GM19025 (cell line): ENCODE data around the gene SLC6A18.
"Not testable (repeated sequence)": the region's sequence is repeated elsewhere in the genome, so short reads cannot be mapped to it uniquely, and the experiment has no call there.

Experiments
- ATAC-seq: cut with Tn5 transposase; IDR thresholded peaks from one replicate; pipeline ENCODE4 v1.9.1; 2021; ENCODE audit warnings: mild to moderate bottlenecking, low read depth, moderate library complexity; ENCODE audit not compliant: unreplicated experiment

The SLC6A18 gene

DNA sequence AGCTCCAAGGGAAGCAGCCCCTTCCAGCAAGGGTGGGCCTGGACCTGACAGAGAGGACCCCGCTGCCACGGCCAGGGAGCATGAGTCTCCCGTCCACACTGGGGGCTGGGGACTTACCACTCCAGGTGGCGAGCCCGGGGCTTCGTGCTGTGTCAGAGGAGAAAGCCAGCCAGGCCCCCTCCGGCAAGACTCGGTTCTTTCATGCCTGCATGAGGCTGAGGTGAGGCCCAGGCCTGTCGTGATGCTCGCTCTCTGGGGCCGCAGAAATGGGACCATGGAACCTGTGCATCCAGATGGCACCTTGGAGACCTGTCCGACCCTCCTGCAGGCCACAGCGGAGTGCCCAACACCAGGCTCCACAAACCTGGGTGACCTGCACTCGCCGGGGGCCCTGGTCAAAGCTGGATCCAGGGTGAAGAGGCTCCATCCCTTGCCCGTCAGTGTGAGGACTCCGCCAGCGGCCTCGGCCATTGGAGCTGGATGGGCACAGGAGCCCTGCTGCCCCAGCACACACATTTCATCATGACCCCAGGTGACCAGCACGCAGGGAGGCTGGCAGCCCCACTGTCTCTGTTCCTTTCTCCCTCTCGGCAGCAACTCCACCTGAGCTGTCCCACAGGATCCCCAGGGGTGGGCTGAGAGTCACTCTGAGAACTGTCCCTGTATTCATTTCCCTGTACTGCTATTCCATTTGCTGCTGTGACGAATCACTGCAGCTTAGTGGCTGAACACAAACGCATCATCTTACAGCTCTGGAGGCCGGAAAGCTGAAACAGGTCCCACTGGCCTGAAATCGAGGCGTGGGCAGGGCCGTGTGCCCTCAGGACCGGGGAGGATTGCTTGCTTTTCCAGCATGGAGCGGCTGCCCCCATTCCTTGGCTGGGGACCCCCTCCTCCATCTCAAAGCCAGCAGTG, 24.4 kb downstream of the SLC6A18 start:
- no peak for ATAC-seq

DNA sequence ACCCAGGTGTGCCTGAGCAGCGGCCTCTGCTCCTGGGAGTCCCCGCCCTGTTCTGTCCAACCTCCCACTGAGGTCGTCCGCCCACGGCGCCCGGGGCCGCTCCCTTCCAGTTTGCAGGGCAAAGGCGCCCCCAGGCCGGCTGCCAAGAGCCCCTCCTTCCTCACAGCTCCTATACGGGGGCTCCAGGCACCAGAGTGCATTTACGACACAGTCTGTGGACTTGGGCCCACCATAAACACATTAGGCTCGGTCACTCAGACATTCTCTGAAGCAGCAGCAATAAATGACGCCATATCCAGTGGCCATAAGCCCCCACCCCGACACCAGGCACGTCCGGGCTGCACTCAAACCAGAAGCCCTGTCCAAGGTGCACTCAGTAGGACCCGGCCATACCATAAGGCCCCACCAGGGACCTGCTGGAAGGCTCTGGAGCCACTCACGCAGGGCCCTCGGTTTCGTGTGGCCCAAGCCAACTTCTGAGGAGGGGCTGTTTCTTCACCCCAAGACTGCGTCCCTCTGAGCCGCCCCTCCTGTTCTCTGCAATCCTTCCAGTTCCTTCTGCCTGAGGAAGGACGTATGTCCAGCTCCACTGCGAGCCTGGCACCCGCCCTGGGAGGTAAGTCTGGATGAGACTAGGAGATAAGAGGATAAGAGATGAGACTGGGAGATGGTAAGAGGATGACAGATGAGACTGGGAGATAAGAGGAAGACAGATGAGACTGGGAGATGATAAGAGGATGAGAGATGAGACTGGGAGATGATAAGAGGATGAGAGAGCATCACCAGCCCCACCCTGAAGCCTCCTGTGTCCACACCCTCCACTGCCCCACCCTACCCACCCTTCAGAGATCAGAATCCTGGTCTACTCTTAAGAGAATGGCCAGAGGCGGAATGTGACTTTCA, 26.7 kb downstream of the SLC6A18 start:
- no peak for ATAC-seq

DNA sequence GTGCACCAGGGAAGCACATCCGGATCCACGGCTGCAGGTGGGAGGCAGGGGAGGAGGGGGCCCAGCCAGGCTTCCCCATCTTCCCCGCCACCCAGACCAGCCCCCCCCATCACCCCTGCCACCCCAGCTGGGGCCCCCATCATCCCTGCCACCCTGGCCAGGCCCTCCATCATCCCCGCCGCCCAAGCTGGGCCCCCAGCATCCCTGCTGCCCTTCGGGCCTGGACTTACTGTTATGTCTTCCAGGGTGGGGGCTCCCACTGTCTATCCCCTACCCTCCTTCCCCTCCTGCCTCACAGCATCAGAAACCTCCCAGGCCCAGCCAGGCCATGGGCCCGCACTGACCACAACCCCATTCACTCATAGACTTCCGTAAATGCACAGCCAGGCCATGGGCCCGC, 27.5 kb downstream of the SLC6A18 start:
- ATAC-seq, result no peak

DNA sequence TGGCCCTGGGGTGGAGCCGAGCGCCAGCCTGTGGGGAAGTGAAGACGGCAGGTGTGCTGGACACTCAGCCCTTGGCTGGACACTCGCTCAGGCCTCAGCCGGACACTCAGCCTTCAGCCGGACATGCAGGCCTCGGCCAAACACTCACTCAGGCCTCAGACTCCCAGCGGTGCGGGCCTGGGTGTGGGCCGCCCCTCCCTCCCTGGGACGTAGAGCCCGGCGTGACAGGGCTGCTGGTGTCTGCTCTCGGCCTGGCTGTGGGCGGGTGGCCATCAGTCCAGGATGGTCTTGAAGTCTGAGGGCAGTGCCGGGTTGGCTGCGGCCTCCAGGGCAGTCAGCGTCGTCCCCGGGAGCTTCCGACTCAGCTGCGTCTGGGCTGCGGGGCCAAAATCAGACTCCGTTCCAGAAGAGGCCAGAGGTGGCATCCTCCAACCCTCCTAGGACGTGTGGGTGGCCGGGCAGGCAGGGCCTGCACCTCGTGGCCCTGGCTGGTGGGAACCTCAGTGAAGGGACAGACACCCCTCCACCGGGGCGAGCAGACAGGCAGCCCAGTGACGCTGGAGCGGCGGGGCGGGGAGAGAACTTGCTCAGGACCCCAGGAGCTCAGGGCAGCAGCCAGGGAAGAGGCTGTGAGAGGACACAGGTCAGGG, 28.4 kb downstream of the SLC6A18 start:
- no peak for ATAC-seq

DNA sequence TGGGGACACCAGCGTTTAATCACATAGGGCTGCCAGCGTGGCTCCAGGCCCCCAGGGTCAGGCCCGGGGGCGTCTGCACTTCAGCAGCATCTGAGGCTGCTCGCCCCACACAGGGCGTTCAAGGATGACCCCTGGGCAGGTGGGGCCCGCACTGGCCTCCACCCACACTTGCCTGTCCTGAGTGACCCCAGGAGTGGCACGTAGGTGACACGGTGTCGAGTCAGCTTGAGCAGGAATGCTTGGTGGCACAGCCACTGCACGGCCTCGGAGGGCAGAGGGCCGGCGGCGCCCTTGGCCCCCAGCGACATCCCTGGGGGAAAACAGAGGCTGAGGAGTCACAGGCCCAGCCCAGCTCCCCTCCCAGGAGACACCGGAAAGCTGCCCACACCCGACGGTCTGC, 29.0 kb downstream of the SLC6A18 start:
- ATAC-seq, result no peak

DNA sequence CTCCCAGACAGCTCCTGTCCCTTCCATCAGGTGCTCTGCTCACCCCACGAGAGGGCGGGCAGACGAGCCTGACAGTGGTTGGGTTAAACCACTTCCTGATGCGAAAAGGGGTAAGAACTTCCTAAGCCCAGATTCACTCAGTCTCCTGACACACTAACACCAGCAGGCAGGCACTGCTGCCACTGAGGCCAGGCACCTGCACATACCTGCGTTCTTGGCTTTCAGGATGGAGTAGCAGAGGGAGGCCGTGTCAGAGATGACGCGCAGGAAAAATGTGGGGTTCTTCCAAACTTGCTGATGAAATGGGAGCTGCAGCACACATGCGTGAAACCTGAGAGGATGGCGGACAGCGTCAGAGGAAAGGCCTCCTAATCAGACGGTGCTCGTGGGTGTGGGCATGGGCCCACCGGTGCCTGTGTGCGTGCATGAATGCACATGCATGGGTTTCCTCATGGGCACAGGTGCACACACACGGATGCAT, 29.9 kb downstream of the SLC6A18 start:
- ATAC-seq, result no peak

DNA sequence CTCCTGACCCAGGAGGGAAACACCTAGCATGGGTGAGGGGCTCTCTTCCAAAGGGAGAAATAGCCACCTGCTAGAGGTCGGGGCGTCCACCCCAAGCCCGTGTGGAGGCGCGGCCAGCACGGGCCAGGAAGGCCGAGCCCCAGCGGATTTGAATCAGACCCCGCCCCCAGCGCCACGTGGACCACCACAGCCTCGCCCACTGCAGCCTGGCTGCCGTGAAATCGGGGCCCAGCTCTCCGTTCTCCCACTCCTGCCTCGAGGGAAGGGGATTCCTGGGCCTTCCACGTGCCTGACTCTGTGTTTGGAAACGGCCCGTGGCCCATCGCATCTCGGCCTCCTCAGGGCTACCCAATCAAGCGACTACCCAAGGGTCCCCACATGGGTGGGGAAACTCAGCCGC, 31.6 kb downstream of the SLC6A18 start:
- no peak for ATAC-seq

DNA sequence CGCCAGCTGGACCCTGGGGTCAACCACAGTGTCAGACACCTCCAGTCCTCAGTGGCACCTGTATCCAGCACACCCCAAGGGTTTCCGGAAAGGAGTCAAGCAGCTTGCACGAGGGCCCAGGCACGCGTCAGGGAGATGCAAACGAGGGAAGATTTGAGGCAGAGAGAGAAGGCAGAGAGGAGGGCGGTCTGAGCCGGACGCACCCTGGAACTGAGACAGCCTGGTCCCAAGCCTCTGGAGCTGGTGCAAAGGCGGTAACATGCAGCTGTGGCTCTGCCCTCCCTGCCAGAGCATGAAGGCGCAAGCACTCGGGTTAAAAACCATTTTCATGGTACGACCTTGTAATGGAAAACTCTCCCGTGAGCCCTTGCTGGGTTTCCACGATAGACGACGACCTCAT, 32.2 kb downstream of the SLC6A18 start:
- no peak for ATAC-seq

DNA sequence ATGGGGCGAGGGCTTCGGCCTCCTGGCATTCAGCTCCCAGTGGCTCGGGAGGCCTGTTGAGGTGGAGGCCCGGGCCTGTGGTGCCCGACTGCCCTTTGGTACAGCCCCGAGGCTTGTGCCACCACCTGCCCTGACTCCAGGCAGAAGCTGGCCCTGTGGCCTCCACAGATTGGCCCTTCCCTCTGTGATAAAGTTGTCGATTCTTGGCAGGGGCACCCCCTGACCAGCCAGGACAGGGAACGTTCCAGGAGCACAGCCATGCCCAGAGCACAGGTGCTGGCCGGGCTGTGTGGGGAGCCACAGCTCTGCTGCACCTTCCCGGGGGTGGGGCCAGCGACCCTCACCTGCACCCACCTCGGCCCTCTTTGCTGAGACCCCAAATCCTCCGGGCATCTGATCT, 32.7 kb downstream of the SLC6A18 start:
- no peak for ATAC-seq

DNA sequence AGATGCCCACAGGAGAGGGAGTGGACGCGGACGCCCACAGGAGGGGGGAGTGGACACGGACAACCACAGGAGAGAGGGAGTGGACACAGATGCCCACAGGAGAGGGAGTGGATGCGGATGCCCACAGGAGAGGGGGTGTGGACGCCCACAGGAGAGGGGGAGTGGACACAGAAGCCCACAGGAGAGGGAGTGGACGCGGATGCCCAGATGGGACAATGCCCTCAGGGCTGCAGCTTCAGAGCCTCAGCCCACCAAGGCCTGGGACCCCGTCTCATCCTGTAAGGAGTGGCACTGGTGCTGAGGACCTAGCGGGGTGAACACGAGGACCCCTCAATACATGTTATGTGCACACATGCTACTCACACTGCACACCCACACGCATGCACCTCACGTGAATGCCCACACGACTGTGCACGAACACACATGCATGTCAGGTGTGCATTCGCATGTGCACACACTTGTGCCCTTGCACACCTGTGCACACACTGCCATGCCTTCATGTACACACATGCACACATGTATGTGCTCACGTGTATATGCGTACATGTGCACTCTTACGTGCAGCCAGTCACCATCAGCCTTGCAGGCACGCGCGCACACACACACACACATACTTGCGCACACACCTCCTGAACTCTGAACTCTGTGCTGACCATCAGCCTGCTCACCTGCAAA, 34.8 kb downstream of the SLC6A18 start:
- ATAC-seq, result no peak

DNA sequence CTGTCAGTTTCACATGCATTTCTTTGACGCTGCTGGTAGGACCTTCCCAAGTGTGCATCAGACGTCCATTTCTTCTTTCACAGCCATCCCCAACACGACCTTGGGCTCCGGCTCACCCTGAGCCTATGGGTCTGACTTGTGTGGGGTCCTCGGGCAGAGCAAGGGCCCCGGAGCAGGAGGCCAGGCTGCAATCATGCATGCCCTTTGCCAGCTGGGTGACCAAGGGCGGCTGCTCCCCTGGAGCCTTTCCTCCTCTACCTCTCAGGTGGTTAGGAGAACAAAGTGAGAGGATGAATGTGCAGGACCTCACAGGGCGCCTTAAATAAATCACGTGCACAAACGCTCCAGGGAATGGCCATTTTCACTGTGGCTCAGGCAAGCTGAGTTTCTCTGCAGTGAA, 36.5 kb downstream of the SLC6A18 start:
- ATAC-seq, result no peak

DNA sequence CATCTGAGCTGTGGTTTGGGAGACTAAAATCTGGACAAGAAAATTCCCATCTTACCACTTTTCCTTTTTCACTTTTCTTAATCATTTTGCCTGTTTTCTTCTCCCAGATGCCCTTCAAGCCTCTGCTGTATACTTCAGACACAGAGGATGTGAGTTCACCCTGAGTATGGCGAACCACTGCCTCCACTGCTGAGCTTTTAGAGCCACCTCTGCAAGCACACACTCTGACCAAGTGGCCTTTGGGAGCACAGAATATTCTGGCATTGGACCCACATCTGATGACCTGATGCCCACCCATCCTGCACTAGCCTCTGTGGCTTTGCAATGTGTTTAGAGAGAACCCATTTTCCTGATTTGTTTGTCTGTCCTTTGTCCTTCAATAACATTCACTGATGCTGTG, 37.2 kb downstream of the SLC6A18 start:
- ATAC-seq, result no peak

DNA sequence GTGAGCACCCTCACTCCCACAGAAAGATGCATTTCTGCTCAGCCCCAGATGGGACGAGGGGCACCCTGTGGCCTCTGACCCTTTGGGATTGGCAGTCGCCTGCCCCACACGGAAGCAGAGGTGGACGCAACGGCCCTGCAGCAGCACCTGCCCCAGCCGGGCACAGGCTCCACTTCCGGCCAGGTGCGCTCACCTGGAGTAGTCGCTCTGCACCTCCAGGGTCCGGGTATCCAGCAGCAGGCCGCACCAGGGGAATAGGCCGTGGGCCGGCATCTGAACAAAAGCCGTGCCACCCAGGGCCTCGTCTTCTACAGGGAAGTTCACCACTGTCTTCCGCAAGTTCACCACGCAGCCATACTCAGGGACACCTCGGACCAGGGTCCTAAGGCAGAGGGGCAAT, 39.0 kb downstream of the SLC6A18 start:
- ATAC-seq, result no peak

DNA sequence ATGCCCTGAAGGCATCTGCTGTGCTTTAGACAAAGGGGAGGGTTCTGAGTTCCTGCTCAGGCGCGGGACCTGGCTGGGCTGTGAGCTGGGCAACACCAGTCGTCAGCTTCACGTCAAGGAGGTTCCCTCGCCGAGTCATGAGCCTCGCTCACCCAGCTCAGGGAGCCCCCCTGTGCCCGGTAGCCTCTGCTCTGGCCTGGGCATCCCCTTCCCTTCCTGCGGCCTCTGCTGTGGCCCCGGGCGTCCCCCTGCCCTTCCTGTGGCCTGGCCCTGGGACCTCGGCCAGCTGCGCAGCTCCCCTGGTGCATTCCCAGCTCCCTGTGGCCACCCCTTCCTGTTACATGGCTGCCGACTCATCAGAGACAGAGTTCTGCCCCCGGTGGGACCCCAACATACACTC, 39.8 kb downstream of the SLC6A18 start:
- ATAC-seq, result no peak

DNA sequence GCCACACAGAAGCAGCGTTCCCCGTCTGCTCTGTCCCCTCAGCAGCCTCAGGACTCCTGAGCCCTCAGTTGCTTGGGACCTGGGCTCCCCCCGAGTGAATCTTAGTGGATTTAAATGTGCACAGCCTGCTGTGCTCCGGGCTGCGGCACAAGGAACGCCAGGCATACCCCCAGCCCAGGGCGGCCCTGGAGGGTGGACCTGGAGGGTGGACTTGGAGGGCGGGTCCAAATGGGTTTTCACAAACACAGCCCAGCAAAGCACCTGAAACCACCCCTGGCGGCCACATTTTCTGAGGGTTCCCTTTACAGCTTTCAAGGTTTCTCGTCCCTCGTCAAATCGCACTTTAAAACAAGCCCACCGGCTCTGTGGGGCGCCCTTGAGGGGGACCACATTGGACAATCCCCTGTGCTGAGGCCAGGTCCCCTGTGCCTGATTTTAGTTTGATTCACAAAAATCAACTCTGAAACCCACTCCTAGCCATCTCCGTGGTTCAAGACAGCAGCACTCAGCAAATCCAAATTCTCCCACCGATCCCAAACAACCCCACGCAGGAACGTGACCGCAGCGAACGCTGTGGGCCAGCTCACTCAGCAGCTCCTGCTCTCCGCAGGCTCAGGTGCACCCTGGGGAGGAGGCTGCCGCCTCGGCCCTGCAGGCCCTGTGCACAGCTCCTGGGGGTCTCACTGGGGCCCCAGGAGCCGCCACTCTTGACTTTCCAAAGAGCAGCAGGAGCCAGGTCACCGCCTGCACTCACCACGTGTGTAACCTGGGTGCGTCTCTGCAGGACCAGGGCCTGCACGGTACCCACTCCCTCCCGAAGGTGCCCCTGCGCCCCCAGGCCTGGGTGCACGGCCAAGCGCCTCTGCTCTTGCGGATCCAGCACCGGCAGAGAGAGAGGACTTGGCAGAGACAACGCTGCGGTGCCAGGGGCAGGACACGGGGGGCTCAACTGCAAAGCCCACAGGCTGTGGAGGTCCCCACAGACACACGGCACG, 40.6 kb downstream of the SLC6A18 start:
- ATAC-seq, result no peak

DNA sequence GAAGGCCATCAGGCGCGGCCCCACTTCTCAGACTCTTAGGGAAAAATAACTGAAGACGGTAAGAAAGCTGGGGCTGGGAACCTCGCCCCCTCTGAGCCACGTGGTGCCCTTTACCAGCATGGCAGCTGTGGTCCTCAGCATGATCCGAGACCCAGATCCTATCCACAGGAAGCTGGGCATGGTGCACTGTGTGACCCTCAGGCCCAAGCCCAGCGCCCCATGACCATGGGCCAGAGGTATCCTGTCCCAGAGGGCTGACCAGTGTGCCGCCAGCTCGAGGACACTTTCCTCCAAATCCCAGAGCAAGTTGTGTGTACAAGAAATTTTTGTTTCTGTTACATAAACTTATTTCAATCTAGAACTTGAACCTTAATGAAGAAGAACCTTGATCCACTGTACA, 41.6 kb downstream of the SLC6A18 start:
- no peak for ATAC-seq

DNA sequence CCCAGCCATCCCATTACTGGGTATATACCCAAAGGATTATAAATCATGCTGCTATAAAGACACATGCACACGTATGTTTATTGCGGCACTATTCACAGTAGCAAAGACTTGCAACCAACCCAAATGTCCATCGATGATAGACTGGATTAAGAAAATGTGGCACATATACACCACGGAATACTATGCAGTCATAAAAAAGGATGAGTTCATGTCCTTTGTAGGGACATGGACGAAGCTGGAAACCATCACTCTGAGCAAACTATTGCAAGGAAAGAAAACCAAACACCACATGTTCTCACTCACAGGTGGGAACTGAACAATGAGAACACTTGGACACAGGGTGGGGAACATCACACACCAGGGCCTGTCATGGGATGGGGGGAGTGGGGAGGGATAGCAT, 42.3 kb downstream of the SLC6A18 start:
- not testable (repeated sequence) for ATAC-seq

DNA sequence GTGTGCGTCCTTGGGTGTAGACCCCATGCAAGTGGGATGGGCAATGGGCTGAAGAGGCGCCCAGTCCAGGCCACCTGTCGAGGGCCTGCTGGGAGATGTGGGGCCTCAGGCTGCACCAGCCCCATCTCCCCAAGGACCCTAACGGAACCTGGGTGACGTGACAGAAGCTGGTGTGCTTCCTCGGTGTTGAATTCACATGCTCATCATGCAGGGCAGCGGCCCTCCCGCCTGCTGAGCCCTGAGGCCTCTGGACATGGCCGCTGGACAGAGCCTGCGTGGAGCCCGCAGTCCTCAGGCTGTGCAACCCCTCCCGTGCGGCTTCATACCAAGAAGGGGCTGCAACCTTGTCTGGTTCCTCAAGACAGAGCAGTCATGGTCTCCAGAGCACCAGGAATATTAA, 42.9 kb downstream of the SLC6A18 start:
- ATAC-seq, result no peak

DNA sequence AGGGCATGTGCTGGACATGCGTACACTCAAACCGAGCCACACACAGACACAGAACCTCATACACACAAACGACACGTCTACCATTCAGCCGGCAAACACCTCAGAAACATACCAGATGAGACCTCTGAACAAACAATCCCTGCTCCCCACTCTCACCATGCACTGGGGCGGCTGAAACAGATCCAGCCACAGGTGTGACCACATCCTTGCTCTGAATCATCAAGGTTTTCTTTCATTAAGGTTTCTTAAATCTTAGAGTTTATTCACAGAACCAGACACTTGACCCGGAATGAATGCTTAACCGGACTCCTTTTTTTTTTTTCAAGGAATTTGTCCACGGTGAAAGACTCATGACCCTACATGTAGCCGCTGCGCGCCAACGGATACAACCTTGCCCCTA, 43.5 kb downstream of the SLC6A18 start:
- ATAC-seq, result no peak
